Measurements from ENCODE around the gene HOXD10. TPM values are rescaled to one million over a fixed set of nuclear protein-coding genes. Genes with fewer than 3 reads are reported as not detected.

HOXD10 gene
- total and polyA plus RNA-seq, 4 donors = not detected

DNA sequence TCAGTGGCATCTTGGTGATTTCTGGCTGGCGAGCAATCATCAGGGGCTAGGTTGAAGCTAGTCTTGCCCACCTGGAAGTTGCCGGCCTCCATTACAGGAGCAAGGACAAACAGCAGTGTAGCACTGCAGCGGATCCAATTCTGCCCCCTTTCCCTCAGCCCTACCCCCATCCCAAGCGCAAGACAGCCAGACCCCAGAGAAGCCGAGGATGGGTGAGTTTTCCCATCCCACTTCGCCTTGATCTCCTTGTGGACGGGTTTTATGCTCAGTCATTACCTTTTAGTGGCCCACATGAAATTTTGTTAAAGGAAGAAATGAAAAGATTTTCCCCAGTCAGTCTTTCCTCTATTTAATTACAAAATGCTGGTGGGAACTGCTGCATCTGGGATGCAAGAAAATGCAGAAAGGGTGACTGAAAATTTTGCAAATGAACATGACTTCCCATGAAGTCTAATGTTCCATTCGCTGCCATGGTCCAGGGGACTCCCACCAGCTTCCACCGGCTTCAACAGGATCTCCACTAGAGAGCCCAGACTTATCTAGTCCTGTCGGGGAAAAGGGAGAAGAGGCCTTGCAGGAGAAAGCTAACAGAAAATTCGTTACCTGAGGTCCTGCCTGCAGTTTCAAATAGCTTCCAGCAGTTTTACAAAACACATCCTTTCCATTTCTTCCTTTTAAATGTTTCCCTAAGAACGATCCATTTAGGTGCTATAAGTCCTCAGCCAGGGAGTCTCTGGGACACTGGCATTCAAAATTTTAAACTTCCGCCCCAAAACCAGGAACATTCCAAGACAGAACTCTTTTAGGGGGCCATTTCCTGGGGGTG lies 4.0 kb downstream of the HOXD10 start:
- Histone ChIP-seq H3K27ac (ENCODE audit: low read depth in 1 of 2, low read length in 2 of 2) (no peak overlapping the region), H3K4me1 (ENCODE audit: control insufficient read depth in 4 of 4, insufficient read depth in 4 of 4, low read length in 3 of 4) (peaks cover 4 to 12% (median 10%) of the 10 kb centered on the region in 4 donors), H3K27me3 (ENCODE audit: control insufficient read depth in 4 of 4, insufficient read depth in 4 of 4, low read length in 3 of 4) (peaks cover 21 to 42% (median 38%) of the 10 kb centered on the region in 4 donors), H3K9me3 (ENCODE audit: control insufficient read depth in 4 of 4, low read length in 3 of 4) (peaks cover 0 to 7% (median under 1%) of the 10 kb centered on the region in 4 donors), H3K9ac (ENCODE audit: low read depth in 1 of 2, low read length in 2 of 2) (no peak overlapping the region), H3K36me3 (ENCODE audit: control insufficient read depth in 4 of 4, insufficient read depth in 3 of 4, low read depth in 1 of 4, low read length in 3 of 4) (no peaks in the 10 kb centered on the region), H3K4me3 (ENCODE audit: low read depth in 1 of 3, low read length in 3 of 3) (no peak overlapping the region)
- no peak for DNase-seq (ENCODE audit: low spot score)
- TF ChIP-seq, protein P1, sequence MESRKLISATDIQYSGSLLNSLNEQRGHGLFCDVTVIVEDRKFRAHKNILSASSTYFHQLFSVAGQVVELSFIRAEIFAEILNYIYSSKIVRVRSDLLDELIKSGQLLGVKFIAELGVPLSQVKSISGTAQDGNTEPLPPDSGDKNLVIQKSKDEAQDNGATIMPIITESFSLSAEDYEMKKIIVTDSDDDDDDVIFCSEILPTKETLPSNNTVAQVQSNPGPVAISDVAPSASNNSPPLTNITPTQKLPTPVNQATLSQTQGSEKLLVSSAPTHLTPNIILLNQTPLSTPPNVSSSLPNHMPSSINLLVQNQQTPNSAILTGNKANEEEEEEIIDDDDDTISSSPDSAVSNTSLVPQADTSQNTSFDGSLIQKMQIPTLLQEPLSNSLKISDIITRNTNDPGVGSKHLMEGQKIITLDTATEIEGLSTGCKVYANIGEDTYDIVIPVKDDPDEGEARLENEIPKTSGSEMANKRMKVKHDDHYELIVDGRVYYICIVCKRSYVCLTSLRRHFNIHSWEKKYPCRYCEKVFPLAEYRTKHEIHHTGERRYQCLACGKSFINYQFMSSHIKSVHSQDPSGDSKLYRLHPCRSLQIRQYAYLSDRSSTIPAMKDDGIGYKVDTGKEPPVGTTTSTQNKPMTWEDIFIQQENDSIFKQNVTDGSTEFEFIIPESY (IDR thresholded peaks at IDR 0.05) = no peak
- TF ChIP-seq FOXA2 (IDR thresholded peaks at IDR 0.05) (no peak), RXRA (IDR thresholded peaks at IDR 0.05) (no peak), HNF4G (IDR thresholded peaks at IDR 0.05) (no peak), CTCF (IDR thresholded peaks at IDR 0.05; ENCODE audit: low read depth, low read length, missing input control) (no peak), SP1 (IDR thresholded peaks at IDR 0.05) (no peak), RAD21 (IDR thresholded peaks at IDR 0.05) (no peak), EGR1 (IDR thresholded peaks at IDR 0.05; ENCODE audit: low read depth in 2 of 2) (no peak), NR2F2 (IDR thresholded peaks at IDR 0.05) (no peak), FOXA1 (IDR thresholded peaks at IDR 0.05) (no peak), HNF4A (conservative IDR thresholded peaks at IDR 0.05) (no peak), TAF1 (conservative IDR thresholded peaks at IDR 0.05) (no peak), JUND (IDR thresholded peaks at IDR 0.05) (no peak), ATF3 (IDR thresholded peaks at IDR 0.05) (no peak), GABPA (IDR thresholded peaks at IDR 0.05 in 1 of 2, conservative IDR thresholded peaks at IDR 0.05 in 1 of 2) (no peak), REST (IDR thresholded peaks at IDR 0.05) (no peak)
- TF ChIP-seq, protein P2, sequence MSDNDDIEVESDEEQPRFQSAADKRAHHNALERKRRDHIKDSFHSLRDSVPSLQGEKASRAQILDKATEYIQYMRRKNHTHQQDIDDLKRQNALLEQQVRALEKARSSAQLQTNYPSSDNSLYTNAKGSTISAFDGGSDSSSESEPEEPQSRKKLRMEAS (IDR thresholded peaks at IDR 0.05) = no peak
- WGBS = 14% methylated on average over 13 of the region's 13 CpGs
